Measurements from ENCODE around the gene PIK3C2G.
"Not testable (repeated sequence)": the region's sequence is repeated elsewhere in the genome, so short reads cannot be mapped to it uniquely, and the experiment has no call there.

Gene PIK3C2G

DNA sequence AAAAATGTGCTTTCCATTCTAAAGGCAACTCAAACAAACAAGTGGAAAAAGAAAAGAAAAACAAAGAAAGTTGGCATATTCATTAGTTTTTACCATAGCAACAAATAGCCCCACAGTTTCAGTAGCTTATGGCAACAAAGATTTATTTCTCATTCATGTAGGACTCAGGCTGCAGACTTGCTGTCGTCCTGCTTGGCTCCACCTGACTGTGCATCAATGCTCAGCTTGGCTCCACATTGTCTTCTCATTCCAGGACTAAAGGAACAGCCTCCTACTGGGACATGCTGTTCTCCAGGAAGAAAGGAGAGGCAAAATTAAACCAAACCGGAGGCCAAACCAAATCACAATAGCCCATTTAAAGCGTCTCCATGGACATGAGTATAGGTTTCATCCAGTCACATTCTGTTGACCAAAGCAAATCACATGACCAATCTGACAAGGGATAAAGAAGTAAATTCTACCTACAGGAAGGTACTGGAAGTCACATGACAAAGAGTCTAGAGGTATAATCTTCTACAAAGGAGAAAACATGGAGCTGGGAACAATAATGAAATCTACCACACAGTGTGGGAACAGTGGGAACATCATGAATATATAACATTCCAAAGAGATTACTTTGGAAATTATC is 222.5 kb downstream of the PIK3C2G start:
- Histone ChIP-seq H3K4ac (ENCODE audit: low read depth, low read length) (no peak overlapping the region), H3K27ac (ENCODE audit: low read depth, low read length) (no peak overlapping the region), H3K79me1 (ENCODE audit: low read length) (no peaks in the 10 kb centered on the region), H3K18ac (ENCODE audit: low read length) (no peak overlapping the region), H3K36me3 (ENCODE audit: control insufficient read depth, insufficient read depth, low read length) (no peaks in the 10 kb centered on the region), H4K5ac (ENCODE audit: low read length) (no peak overlapping the region), H2AK5ac (ENCODE audit: low read length) (no peak overlapping the region), H4K8ac (ENCODE audit: low read depth, low read length) (no peak overlapping the region), H3K4me3 (ENCODE audit: low read length) (no peak overlapping the region), H2BK120ac (ENCODE audit: low read depth, low read length) (no peak overlapping the region), H3K27me3 (ENCODE audit: insufficient read depth, low read length, poor library complexity) (no peaks in the 10 kb centered on the region), H3K56ac (ENCODE audit: low read length) (no peak overlapping the region), H3K4me1 (ENCODE audit: control insufficient read depth, low read depth, low read length) (peaks cover 3% of the 10 kb centered on the region), H2BK5ac (ENCODE audit: low read length) (no peak overlapping the region), H3K79me2 (ENCODE audit: control insufficient read depth, insufficient read depth, low read length) (no peaks in the 10 kb centered on the region), H3K4me2 (ENCODE audit: low read length) (no peak overlapping the region), H2BK15ac (replicated peaks; ENCODE audit: low read depth) (no peak overlapping the region), H3K23ac (ENCODE audit: low read length) (no peak overlapping the region), H3K9ac (ENCODE audit: low read length) (no peak overlapping the region)
- no peak for DNase-seq
- no CpG with 5 or more reads among the region's 3 CpGs for WGBS (ENCODE audit: extremely low coverage, insufficient coverage, low lambda C conversion rate)

GRCh38 chr12:18486036-18486435 is 224.7 kb downstream of the PIK3C2G start:
- Histone ChIP-seq H3K27ac (ENCODE audit: low read depth, low read length) (no peak overlapping the region), H2AK5ac (ENCODE audit: low read length) (no peak overlapping the region), H3K23ac (ENCODE audit: low read length) (no peak overlapping the region), H2BK120ac (ENCODE audit: low read depth, low read length) (no peak overlapping the region), H2BK15ac (replicated peaks; ENCODE audit: low read depth) (no peak overlapping the region), H3K79me2 (ENCODE audit: control insufficient read depth, insufficient read depth, low read length) (no peaks in the 10 kb centered on the region), H3K56ac (ENCODE audit: low read length) (no peak overlapping the region), H3K4me1 (ENCODE audit: control insufficient read depth, low read depth, low read length) (peaks cover 3% of the 10 kb centered on the region), H4K8ac (ENCODE audit: low read depth, low read length) (no peak overlapping the region), H2BK5ac (ENCODE audit: low read length) (no peak overlapping the region), H3K4ac (ENCODE audit: low read depth, low read length) (no peak overlapping the region), H3K4me3 (ENCODE audit: low read length) (no peak overlapping the region), H3K9ac (ENCODE audit: low read length) (no peak overlapping the region), H3K79me1 (ENCODE audit: low read length) (no peaks in the 10 kb centered on the region), H4K5ac (ENCODE audit: low read length) (no peak overlapping the region), H3K4me2 (ENCODE audit: low read length) (no peak overlapping the region), H3K36me3 (ENCODE audit: control insufficient read depth, insufficient read depth, low read length) (no peaks in the 10 kb centered on the region), H3K27me3 (ENCODE audit: insufficient read depth, low read length, poor library complexity) (no peaks in the 10 kb centered on the region), H3K18ac (ENCODE audit: low read length) (no peak overlapping the region)
- no peak for DNase-seq
- WGBS (ENCODE audit: extremely low coverage, insufficient coverage, low lambda C conversion rate) = no CpG with 5 or more reads among the region's 2 CpGs

DNA sequence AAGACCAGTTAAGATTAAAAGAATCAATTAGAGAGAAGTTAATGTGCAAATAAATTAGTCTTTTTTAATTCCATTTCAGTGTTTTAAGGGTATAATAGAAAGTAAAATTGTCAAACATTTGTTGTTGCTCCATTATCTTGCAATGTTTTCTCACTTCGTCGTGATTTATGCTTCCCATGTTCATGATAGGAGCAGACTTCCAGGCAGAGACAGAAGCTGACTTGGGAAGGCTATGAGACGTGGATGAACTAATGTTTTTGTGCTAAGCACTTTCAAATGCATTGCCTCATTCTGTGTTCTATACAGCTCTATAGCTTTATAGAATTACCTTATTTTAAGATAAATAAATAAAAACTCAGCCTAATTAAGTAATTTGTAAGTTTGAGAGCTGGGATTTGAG is 226.2 kb downstream of the PIK3C2G start:
- no peak overlapping the region for H3K56ac ChIP-seq (ENCODE audit: low read length)

DNA sequence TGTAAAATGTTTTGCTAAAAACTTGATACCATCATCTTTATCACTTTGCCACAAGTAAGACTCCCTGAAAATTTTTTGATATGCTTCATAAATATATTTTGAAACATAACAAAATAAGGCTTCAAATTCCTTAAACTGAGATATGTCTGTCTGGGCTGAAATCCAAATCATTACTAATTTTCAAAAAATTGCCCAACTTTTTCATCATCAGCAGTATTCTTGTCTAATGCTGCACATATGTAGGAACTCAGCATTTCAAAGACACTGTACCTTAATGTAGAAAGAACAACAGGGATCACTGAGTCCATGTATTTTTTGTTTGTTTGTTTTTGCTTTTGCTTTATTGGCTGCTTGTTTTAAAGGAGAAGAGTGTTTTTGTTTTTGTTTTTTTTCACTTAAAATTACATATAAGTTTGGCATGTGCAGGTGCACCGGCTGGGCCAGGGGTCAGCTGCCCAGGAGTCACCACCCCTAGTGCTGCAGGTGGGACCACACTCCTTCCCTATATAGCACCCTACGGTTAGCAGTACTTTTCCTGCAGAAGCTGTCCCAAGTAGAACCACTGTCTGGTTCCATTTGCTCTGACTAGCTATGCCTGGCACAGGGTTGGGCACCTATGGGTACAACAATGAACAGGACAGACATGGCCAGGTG is 231.2 kb downstream of the PIK3C2G start:
- Histone ChIP-seq H4K8ac (ENCODE audit: low read depth, low read length) (no peak overlapping the region), H3K79me1 (ENCODE audit: low read length) (no peaks in the 10 kb centered on the region), H3K4ac (ENCODE audit: low read depth, low read length) (no peak overlapping the region), H2BK15ac (replicated peaks; ENCODE audit: low read depth) (no peak overlapping the region), H3K4me2 (ENCODE audit: low read length) (no peak overlapping the region), H3K36me3 (ENCODE audit: control insufficient read depth, insufficient read depth, low read length) (no peaks in the 10 kb centered on the region), H2AK5ac (ENCODE audit: low read length) (no peak overlapping the region), H3K79me2 (ENCODE audit: control insufficient read depth, insufficient read depth, low read length) (no peaks in the 10 kb centered on the region), H3K56ac (ENCODE audit: low read length) (no peak overlapping the region), H3K9ac (ENCODE audit: low read length) (no peak overlapping the region), H2BK5ac (ENCODE audit: low read length) (no peak overlapping the region), H3K27me3 (ENCODE audit: insufficient read depth, low read length, poor library complexity) (no peaks in the 10 kb centered on the region), H3K27ac (ENCODE audit: low read depth, low read length) (no peak overlapping the region), H3K18ac (ENCODE audit: low read length) (no peak overlapping the region), H4K5ac (ENCODE audit: low read length) (no peak overlapping the region), H3K23ac (ENCODE audit: low read length) (no peak overlapping the region), H2BK120ac (ENCODE audit: low read depth, low read length) (no peak overlapping the region), H3K4me3 (ENCODE audit: low read length) (no peak overlapping the region), H3K4me1 (ENCODE audit: control insufficient read depth, low read depth, low read length) (no peaks in the 10 kb centered on the region)
- no CpG with 5 or more reads among the region's 2 CpGs for WGBS (ENCODE audit: extremely low coverage, insufficient coverage, low lambda C conversion rate)
- no peak for DNase-seq

More for the DNA sequence above, 226.2 kb downstream of the PIK3C2G start:
- Histone ChIP-seq H3K4me2 (ENCODE audit: low read length) (no peak overlapping the region), H3K4ac (ENCODE audit: low read depth, low read length) (no peak overlapping the region), H3K36me3 (ENCODE audit: control insufficient read depth, insufficient read depth, low read length) (no peaks in the 10 kb centered on the region), H3K23ac (ENCODE audit: low read length) (no peak overlapping the region), H3K27ac (ENCODE audit: low read depth, low read length) (no peak overlapping the region), H2BK120ac (ENCODE audit: low read depth, low read length) (no peak overlapping the region), H3K9ac (ENCODE audit: low read length) (no peak overlapping the region), H3K18ac (ENCODE audit: low read length) (no peak overlapping the region), H2AK5ac (ENCODE audit: low read length) (no peak overlapping the region), H3K79me1 (ENCODE audit: low read length) (no peaks in the 10 kb centered on the region), H2BK5ac (ENCODE audit: low read length) (no peak overlapping the region), H3K79me2 (ENCODE audit: control insufficient read depth, insufficient read depth, low read length) (no peaks in the 10 kb centered on the region), H4K5ac (ENCODE audit: low read length) (no peak overlapping the region), H4K8ac (ENCODE audit: low read depth, low read length) (no peak overlapping the region), H3K4me3 (ENCODE audit: low read length) (no peak overlapping the region), H2BK15ac (replicated peaks; ENCODE audit: low read depth) (no peak overlapping the region), H3K27me3 (ENCODE audit: insufficient read depth, low read length, poor library complexity) (no peaks in the 10 kb centered on the region), H3K4me1 (ENCODE audit: control insufficient read depth, low read depth, low read length) (peaks cover 3% of the 10 kb centered on the region)
- no CpG with 5 or more reads among the region's 3 CpGs for WGBS (ENCODE audit: extremely low coverage, insufficient coverage, low lambda C conversion rate)
- no peak for DNase-seq

DNA sequence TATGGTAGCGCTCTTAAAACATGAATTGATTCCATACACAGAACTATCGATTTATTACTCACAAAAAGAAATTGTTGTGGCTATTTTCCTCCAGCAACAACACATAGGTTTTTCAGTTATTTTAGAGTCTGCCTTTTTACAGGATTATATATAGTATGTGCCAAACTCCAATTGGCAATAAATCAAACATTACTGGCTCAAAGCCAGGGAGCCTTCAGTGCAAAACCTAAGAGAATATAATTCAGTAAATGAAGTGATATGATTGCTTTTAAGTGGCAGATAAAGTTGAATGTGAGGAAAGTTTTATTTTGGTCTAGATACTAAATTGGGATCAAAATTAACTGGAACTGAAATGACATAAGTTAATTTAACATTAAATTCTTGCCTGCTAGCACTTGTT is 234.8 kb downstream of the PIK3C2G start:
- Histone ChIP-seq H3K4me1 (ENCODE audit: control insufficient read depth, low read depth, low read length) (no peaks in the 10 kb centered on the region), H3K4me2 (ENCODE audit: low read length) (no peak overlapping the region), H3K79me2 (ENCODE audit: control insufficient read depth, insufficient read depth, low read length) (no peaks in the 10 kb centered on the region), H2AK5ac (ENCODE audit: low read length) (no peak overlapping the region), H3K4me3 (ENCODE audit: low read length) (no peak overlapping the region), H3K4ac (ENCODE audit: low read depth, low read length) (no peak overlapping the region), H3K27ac (ENCODE audit: low read depth, low read length) (no peak overlapping the region), H3K36me3 (ENCODE audit: control insufficient read depth, insufficient read depth, low read length) (no peaks in the 10 kb centered on the region), H2BK120ac (ENCODE audit: low read depth, low read length) (no peak overlapping the region), H2BK15ac (replicated peaks; ENCODE audit: low read depth) (no peak overlapping the region), H4K8ac (ENCODE audit: low read depth, low read length) (no peak overlapping the region), H3K27me3 (ENCODE audit: insufficient read depth, low read length, poor library complexity) (no peaks in the 10 kb centered on the region), H4K5ac (ENCODE audit: low read length) (no peak overlapping the region), H3K23ac (ENCODE audit: low read length) (no peak overlapping the region), H3K79me1 (ENCODE audit: low read length) (no peaks in the 10 kb centered on the region), H3K56ac (ENCODE audit: low read length) (no peak overlapping the region), H3K9ac (ENCODE audit: low read length) (no peak overlapping the region), H2BK5ac (ENCODE audit: low read length) (no peak overlapping the region), H3K18ac (ENCODE audit: low read length) (no peak overlapping the region)
- no CpG with 5 or more reads among the region's 2 CpGs for WGBS (ENCODE audit: extremely low coverage, insufficient coverage, low lambda C conversion rate)
- DNase-seq = no peak

GRCh38 chr12:18500160-18500574 is 238.8 kb downstream of the PIK3C2G start:
- H4K5ac ChIP-seq (ENCODE audit: low read length); H3K4me1 ChIP-seq (ENCODE audit: control insufficient read depth, low read depth, low read length); H2BK5ac ChIP-seq (ENCODE audit: low read length); H2AK5ac ChIP-seq (ENCODE audit: low read length); H3K4me2 ChIP-seq (ENCODE audit: low read length); H3K36me3 ChIP-seq (ENCODE audit: control insufficient read depth, insufficient read depth, low read length); H3K79me1 ChIP-seq (ENCODE audit: low read length); H3K4ac ChIP-seq (ENCODE audit: low read depth, low read length); H2BK120ac ChIP-seq (ENCODE audit: low read depth, low read length); H3K56ac ChIP-seq (ENCODE audit: low read length); H3K79me2 ChIP-seq (ENCODE audit: control insufficient read depth, insufficient read depth, low read length); H4K8ac ChIP-seq (ENCODE audit: low read depth, low read length); H3K4me3 ChIP-seq (ENCODE audit: low read length); H3K9ac ChIP-seq (ENCODE audit: low read length); H3K27ac ChIP-seq (ENCODE audit: low read depth, low read length); H3K27me3 ChIP-seq (ENCODE audit: insufficient read depth, low read length, poor library complexity); H3K18ac ChIP-seq (ENCODE audit: low read length); DNase-seq; H2BK15ac ChIP-seq (replicated peaks; ENCODE audit: low read depth); H3K23ac ChIP-seq (ENCODE audit: low read length): not testable (repeated sequence)
- no CpG with 5 or more reads among the region's 35 CpGs for WGBS (ENCODE audit: extremely low coverage, insufficient coverage, low lambda C conversion rate)
